Islet of Langerhans (tissue), 1 donor: ENCODE results near the gene MYRIP.

Experiments
- FAIRE-seq: peaks from one replicate; lab custom pipeline; 2011; peaks lifted over from hg19 to GRCh38; lab: Jason Lieb, UNC

MYRIP gene

DNA sequence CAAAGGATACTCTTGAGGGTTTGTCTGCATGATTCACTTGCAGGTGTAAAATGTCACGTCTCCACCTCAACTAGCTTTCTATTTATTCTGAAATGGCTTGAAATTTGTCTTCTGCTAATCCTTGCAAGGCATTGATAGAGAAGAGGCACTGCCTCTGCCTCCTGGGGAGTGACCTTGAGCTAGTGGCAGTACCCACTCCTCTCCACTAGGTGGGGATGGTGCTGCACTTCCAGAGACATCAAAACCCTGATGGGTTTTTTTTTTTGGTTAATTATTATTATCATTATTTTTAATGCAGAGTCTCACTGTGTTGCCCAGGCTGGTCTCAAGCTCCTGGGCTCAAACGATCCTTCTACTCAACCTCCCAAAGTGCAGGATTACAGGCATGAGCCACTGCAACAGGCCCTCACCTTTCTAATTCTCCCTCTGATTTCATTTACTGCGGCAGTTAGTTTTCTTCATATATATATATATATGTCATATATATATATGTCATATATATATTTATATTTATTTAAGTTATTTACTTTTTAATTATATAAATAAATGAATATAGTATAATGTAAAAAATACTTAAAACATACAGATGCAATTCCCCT lies 382.5 kb downstream of the MYRIP start:
- peak; percentile 80 for FAIRE-seq

DNA sequence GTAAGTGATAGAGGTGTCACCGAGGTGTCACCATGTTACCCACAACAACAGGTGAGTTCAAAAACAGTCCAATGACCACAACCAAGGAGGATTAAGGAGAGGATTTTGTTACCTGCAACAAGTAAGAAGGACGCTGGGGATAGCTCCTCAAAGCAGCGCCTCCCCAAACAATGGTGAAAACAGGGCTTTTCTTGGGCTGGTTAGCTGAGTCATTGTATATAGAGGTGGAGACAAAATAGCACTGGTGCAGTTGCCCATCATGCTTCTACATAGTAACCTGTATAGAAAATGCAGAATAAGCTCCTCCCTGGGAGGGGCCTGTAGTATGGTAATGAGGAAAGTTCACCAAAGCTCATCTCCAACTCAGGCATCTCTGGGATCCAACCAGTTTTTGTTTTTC lies 383.2 kb downstream of the MYRIP start:
- FAIRE-seq = no peak

DNA sequence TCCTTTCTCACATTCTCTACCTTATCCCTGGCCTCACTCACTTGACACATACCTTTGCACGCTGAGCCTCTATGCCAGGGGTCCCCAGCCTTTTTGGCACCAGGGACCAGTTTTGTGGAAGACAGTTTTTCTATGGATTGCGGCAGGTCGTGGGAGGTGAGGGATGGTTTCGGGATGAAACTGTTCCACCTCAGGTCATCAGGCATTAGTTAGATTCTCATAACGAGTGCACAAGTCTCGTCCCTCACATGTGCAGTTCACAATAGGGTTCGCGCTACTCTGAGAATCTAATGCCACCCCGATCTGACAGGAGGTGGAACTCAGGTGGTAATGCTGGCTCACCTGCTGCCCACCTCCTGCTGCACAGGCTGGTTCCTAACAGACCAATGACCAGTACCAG lies 387.6 kb downstream of the MYRIP start:
- no peak for FAIRE-seq

DNA sequence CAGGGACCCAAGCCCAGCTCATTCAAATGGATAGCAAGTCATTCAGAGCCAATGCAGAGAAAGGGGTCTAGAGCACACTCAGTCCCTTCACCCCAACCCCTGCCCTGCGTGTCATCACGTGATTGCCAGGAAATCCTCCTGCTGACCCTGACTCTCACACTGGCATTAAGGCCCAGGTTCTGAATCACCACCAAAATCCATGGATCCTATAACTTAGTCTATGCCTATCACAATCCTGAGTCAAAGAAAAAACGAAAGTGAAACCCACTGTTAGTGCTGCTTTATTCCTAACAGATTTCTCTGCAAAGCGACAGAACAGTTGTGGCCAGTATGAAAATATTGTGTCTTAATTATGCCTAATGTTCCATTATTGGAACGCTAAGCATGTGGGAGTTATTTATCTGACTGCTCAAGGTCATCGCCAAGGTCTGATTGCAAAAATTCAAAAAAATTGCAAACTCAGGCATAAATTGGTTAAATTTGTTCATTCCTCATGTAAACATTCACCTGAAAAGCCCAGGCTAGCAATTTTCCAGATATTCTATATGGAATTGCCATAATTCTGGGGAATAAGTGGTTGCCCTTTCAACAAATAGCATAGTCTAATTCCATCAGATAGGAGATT lies 391.4 kb downstream of the MYRIP start:
- no peak for FAIRE-seq

DNA sequence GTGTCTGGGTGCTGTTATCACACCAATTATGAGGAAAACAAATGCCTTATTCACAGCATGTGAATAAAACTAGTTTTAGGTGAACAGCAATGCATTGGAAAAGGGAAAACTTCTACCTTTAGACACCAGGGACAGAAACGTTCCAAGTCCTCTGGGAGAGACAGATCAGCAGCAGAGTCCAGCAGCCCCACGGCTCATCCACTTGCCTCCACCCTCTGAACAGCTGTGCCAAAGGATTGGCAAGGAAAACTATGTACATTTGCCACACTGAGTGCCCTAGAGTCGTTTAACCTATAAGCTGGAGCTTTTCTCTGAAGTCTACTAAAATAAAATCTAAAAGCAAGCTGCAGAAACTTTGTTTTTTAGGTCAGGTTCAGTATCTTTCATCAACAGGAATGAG lies 392.4 kb downstream of the MYRIP start:
- no peak for FAIRE-seq

DNA sequence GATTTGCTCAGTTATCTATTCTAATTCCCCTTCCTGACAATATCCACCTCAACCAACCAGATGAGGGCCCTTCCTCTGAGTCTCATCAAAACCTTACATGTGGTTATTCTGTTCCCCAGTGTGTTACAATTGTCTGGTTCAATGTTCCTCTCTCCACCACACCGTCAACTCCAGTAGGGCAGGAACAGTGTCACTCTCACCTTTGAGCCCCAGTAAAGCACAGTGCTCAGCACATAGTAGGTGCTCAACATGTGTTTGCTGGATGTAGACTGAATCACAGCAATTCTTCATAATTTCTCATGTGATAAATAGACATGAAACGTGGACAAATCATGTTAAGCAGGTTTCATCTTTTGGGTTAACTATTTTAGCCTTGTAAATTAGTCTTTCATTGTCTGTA lies 397.1 kb downstream of the MYRIP start:
- no peak for FAIRE-seq

DNA sequence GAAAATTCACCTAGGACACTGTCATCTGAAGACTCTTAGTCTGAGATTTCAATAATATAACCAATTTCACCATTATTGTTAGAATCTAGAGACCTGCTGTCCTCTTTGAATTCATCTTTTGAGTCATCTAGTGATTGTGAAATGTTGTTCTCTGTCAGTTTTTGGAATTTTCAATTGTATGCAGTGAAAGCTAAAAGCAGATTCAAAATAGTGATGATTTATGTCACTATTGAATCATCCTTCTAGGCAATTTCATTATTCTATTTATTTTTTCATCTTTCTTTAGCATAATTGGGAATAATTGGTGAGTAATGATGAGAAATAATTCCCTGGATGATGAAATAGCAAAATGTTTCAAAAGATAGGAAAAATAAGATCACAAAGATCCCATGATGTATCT lies 398.4 kb downstream of the MYRIP start:
- no peak for FAIRE-seq

DNA sequence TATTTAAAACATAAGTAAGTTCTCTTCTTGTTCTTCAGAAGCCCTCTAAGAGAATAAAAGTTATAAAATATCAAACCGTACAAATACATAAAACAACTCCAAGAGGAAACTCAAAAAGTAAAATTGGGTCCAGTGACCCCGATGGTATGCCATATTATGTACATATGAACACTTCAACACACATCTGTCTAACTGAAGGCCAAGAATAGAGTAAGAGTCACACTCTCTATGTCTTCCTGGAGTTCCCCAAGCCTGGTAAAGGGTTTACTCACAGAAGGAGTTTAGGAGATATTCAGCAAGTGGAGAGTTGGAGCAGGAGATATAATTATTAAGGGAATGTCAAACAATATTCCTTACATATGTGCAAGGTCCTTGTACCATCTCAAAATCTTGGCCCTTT lies 398.8 kb downstream of the MYRIP start:
- FAIRE-seq = no peak

DNA sequence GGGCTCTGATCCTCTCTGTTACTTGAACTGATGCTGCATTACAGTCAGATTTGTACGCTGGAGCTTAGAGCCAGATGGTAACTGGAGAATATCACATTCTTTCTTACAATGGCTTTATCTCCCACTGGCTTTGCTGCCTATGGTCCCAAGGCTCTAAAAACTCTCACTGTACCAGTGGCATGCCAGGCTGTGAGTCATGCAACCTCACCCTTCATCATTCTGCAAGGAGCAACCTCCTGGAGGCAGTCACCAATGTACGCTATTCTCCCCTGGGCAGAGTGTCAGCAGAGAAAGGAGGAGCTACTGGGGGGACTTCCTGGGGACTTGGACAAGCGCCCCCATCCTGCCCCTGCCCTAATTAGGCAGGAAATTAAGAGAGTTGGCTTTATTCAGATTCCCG lies 402.2 kb downstream of the MYRIP start:
- no peak for FAIRE-seq

DNA sequence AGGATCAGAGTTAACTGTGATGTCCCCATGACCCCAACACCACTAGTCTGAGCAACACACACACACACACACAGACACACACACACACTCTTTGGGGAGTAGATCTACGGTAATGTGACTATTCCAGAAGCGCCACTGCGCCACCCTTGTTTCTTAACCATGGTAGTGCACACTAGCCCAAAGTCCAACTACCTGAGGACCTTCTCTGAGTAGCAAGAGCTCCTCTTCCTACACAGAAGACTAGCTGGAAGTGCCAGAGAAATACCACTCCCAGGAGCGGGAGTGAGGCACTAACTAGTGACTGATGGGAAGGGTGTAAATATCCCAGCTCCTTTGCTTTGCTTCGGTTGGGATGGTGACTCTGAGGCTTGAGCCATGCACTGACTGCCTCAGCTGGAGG lies 404.1 kb downstream of the MYRIP start:
- FAIRE-seq = no peak

DNA sequence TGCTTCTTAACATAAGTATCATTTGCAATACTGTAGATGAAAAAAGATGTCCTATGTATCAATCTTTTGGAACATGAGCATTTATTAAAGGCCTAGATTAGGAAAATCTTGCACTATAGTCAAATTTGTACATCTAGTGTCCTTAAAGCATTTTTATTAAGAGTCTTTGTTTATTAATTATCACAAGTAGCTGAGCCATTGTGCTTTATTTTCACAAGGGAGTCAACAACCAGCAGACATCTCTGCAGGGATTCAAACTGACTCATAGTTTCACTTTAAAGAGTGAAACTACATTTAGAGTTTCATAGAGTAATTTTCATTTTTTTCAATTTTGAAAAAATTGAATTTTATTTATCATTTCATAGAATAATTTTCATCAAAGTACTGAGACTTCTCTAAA lies 405.6 kb downstream of the MYRIP start:
- FAIRE-seq = no peak

DNA sequence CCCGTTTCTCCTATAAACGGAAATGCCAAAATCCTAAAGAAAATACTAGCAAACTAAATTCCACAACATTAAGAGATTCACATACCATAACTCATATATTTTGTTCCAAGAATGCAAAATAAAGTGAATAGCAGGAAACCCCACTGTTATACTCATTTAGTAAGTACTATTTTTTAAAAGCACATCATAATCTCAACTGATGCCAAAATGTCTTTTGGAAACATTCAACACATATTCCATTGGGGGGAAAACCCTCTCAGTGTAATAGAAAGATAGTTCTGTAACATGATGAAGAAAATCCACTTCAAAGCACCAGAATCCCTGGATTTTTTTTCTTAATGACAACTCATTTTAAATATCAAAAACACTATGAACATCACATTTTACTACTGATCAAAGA lies 407.1 kb downstream of the MYRIP start:
- FAIRE-seq = no peak

DNA sequence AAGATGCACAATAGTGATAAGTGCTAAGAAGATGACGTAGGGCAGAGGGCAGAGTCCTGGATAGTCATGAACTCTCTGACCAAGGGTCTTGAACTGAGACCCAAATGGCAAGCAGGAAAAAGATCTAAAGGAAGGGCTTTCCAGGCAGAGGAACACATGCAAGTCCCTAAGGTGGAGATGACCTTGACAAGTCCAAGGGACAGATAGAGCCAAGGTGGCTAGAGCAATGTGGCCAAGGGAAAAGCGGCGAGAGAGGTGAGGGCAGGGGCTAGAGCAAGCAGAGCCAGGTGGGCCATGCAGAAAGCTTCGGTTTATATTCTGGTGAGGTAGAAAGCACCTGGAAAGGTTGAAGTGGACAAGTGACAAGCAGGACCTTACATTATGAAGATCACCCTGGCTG lies 414.4 kb downstream of the MYRIP start:
- no peak for FAIRE-seq

DNA sequence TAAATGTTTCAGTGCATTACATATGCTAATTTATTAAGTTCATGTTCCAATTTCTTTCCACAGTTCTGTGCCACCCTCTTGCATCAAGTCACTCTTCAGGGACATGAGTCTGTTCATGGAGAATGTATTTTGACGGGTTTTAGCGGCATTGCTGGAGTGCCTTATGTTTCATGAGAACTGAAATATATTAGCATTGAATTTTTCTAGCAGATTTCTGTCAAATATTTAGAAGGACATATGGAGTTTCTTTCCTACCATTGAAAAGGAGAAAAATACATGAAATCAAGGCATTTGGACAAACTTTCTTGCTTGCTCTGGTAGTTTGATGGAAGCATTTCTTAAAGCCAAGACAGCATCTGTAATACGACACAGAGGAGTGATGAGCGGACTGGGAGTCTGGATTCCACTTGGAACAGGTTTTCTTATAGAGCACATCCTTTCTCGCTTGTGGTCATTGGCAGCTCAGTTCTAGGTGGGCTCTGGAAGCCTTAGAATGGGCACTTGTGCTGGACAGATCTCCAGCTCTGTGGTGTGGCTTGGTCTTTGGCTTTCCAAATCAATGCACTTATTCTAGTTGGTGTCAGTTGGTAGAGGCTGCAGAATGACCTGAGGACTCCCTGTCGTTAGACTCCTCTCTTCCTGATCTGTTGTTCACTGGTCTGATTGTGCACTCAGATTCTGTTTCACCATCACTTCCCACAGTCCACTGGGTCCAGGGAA lies 415.5 kb downstream of the MYRIP start:
- FAIRE-seq = no peak

DNA sequence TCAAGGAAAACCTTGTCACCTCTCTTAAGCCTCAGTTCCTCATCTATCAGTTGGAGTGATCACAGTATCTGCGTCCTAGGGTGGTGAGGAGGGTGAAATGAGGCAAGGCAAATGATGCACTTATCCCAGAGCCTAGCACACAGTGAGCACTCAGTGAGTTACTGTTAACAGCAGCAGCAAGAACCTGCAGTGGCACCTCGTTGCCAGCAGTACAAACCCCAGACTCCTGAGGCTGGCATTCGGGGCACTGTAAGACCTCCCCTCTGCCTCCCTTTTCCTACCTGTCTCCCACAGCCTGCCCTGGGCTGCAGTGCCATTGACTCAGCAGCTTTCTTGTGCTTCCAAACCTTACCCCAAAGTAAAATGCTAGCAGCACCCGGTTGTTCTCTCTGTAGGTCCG lies 417.2 kb downstream of the MYRIP start:
- FAIRE-seq = no peak

DNA sequence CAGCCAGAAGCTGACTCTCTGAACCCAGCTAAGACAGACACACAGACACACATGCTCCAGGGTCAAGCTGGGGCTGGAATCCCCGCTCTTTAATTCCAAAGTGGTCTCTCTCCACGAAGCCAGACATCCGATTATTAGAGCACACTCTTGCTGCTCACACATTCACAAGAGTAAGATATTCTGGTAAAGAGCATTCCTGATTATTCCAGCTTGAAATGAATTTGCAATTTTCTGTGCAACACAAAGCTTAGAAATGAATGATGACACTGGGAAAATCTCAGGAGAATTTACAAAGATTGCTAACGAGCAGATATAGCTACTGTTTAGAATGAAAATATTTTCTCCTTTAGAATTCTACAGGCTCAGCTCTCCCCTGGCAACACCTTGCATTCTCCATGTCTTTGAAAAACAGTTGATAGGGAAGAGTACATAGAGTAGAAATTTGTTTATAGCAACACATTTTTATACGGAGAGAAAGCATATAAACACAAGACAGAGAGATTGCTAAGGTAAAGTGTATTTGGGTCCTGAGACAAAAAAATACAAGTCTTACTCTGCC lies 419.5 kb downstream of the MYRIP start:
- FAIRE-seq = no peak

DNA sequence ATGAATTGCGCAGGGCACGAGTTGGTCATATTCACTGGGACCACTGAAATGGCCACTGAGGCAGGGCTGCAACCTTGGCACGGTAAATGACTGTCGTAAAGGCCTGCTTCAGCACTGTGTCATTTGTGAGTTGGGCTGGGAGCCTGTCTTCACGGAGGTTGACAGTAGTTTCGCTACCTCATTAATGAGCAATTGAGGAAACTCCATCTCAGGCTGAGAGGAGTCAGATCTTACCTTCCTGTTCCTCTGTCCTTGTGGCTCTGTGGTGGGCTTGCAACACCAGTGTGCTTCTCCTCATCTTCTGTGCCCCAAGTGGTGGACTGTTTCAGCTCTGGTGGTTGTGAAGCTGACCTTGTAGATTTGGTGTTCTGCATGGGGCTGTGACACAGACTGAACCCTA lies 420.0 kb downstream of the MYRIP start:
- no peak for FAIRE-seq

DNA sequence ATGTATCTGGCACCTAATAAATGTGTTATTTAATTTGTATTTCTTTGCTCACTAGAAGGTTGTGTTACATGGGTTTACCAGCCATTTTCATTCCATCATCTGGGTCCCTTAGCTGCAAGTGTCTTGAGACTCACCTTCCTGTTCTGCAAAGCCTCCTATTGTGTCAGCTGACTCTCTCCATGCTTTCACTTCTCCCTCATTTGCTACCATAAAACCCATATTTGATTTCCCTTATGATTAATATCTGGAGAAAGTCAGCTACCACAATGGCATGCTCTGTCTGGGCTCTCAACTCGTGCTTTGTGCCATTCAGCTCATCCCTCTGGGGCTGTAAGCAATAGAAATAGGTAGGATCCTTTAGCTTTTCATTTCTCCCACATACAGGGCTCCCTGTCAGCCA lies 420.6 kb downstream of the MYRIP start:
- no peak for FAIRE-seq

DNA sequence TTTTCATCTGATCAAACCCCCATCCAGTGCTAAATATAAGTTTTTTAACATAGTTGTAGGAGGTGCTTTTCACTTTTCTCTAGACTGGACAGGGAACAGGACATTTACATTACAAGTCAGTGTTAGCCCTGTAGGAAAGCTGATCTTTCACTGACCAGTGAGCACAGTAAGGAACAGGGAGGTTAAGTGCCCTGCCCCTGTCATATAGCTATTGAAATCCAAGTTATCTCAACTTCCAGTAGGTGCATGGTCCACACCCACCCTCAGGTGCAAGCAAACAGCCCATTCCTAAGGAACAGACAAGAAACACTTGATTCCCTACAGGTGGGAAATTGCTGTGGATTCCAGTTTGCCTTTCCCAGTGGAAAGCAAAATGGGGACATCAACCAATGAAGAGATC lies 421.0 kb downstream of the MYRIP start:
- no peak for FAIRE-seq

DNA sequence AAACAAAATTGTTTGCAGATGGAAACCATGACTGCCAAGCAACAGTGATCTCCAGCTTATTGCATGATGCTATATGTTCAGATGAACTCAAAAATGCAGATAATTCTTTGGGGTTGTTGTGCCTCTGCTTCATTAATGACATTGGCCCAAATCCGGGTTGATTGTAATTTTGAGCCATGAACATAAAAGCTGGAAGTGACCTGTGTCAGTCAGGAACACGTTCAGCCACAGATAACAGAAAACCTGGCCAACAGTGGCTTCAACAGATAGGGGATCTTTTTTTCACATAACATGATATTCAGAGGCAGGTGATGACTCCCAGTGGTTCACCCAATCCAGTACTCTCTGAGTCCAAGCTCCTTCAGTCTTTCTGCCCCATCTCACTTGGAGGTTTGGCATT lies 423.2 kb downstream of the MYRIP start:
- FAIRE-seq = no peak

DNA sequence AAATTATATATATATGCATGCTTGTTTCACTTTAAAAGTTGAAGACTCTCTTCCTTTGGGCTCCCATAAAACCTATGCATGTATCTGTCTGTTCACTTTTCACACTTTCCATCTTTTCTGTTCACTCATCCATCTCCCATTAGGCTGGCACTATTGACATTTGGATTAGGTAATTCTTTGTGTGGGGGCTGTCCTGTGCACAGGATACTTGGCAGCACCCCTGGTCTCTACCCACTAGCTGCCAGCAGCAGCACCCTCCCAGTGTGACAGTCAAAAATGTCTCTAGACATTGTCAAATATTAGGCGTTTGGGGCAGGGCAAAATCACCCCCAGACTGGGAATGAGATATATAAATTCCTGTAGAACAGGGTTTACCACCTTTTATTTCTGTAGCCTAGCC lies 427.8 kb downstream of the MYRIP start:
- FAIRE-seq = no peak

DNA sequence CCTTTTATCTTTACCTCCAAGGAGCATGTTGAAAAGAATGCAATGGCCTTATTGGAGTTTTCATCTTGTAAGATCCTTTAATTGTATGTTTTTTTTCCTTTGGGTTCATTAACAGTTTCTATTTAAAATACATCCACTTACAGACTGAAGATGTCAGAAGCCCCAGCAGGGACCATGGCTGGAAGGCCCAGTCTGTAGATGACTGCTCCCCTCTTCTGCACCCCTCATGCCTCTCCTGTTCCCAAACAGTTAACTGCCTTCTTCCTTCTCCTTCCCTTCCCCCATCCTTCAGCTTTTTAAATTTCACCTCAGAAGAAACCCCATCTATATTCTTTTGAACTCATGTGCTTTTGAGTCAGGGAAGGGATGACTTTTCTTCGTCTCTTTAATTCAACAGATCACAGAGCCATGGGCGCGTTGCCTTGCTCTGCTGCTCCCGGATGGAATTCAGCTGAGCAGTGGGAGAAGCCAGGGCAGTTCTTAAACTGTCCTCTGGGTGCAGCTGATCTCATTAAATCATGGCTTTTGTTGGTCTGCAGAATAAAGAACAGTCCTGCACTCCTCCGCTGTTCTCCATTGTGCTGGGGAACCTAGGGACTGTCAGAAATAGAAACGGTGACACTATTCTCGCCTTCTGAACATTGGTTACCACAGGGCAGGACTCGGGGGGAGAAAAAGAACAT lies 428.6 kb downstream of the MYRIP start:
- no peak for FAIRE-seq

DNA sequence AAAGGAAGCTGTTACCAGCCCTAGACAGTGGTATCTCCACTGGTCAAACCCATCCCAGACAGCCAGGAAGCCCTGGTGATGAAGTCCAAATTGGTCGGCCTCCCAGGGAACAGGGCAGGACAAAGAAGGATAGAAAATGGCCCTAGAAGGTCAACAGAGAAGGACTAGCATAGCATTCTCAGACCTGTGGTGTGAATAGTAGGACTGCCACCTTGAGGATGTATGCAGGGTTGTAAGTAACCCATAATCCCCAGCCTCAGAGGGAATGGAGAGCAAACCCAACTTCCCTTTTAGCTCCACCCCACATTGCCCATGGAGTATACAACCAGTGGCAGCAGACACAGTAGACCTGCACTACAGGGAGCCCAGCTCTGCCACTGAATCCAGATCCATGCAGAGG lies 431.5 kb downstream of the MYRIP start:
- no peak for FAIRE-seq
